SU-DHL-6 (cell line): ENCODE results near the gene PHB1.

ENCODE experiments used
- CTCF ChIP-seq: fragments of 200-600 bp; sonication (generic); IDR thresholded peaks from one replicate; pipeline ENCODE4 v1.5.1; 2017; ENCODE audit warnings: antibody characterized with exemption, mild to moderate bottlenecking, low read length, moderate library complexity; ENCODE audit not compliant: insufficient read depth, poor library complexity, severe bottlenecking
- EZH2phosphoT487 ChIP-seq: fragments of 200-600 bp; sonication (generic), shearing (Covaris generic); conservative IDR thresholded peaks from 2 replicates; pipeline ENCODE4 v1.6.1; 2018; ENCODE audit warnings: mild to moderate bottlenecking, antibody characterized with exemption, low read length, moderate library complexity, mixed read lengths

GRCh38 chr17:49414622-49415350 lies at the start of gene PHB1:
- TF ChIP-seq CTCF (no peak), EZH2phosphoT487 (no peak)
